Activated CD4-positive, alpha-beta T cell treated with anti-CD3 and anti-CD28 coated beads, Interleukin-2, amount 50 U/mL, for 48 hours (primary cell): Measurements from ENCODE around the gene HS6ST2.
"Not testable (repeated sequence)": the region's sequence is repeated elsewhere in the genome, so short reads cannot be mapped to it uniquely, and the experiment has no call there.

Experiments
- DNase-seq, 2 experiments: peaks; one replicate each; pipeline ENCODE4 v3.0.0-alpha.2; 2020

Gene HS6ST2

GRCh38 chrX:132940727-132941327 lies 17.6 kb downstream of the HS6ST2 start:
- DNase-seq = no peak

- no peak for DNase-seq
Observed at GRCh38 chrX:132933170-132933569, 25.3 kb downstream of the HS6ST2 start.

GRCh38 chrX:132924426-132924825 lies 34.0 kb downstream of the HS6ST2 start:
- no peak for DNase-seq

- no peak for DNase-seq
Observed at GRCh38 chrX:132918523-132918922, 39.9 kb downstream of the HS6ST2 start.

GRCh38 chrX:132916349-132916748 lies 42.1 kb downstream of the HS6ST2 start:
- DNase-seq = no peak

- no peak for DNase-seq
Observed at GRCh38 chrX:132909643-132910042, 48.8 kb downstream of the HS6ST2 start.

GRCh38 chrX:132908891-132909290 lies 49.5 kb downstream of the HS6ST2 start:
- no peak for DNase-seq

GRCh38 chrX:132900633-132901293 lies 57.7 kb downstream of the HS6ST2 start:
- no peak for DNase-seq

- no peak for DNase-seq
Observed at GRCh38 chrX:132887569-132887968, 70.9 kb downstream of the HS6ST2 start.

GRCh38 chrX:132883358-132883915 lies 75.0 kb downstream of the HS6ST2 start:
- DNase-seq = no peak

GRCh38 chrX:132880753-132881152 lies 77.7 kb downstream of the HS6ST2 start:
- DNase-seq = not testable (repeated sequence)

GRCh38 chrX:132877954-132878536 lies 80.4 kb downstream of the HS6ST2 start:
- DNase-seq = no peak

- DNase-seq = no peak
Observed at GRCh38 chrX:132876523-132877338, 81.7 kb downstream of the HS6ST2 start.

- no peak for DNase-seq
Observed at GRCh38 chrX:132875650-132876522, 82.5 kb downstream of the HS6ST2 start.

- DNase-seq = no peak
Observed at GRCh38 chrX:132862562-132862961, 95.9 kb downstream of the HS6ST2 start.

GRCh38 chrX:132861076-132861475 lies 97.4 kb downstream of the HS6ST2 start:
- no peak for DNase-seq

- no peak for DNase-seq
Observed at GRCh38 chrX:132860200-132860599, 98.2 kb downstream of the HS6ST2 start.

- DNase-seq = no peak
Observed at GRCh38 chrX:132858018-132858417, 100.4 kb downstream of the HS6ST2 start.

- DNase-seq = no peak
Observed at GRCh38 chrX:132855780-132856341, 102.6 kb downstream of the HS6ST2 start.

- DNase-seq = no peak
Observed at GRCh38 chrX:132853040-132853439, 105.4 kb downstream of the HS6ST2 start.

- DNase-seq = no peak
Observed at GRCh38 chrX:132848296-132848970, 110.0 kb downstream of the HS6ST2 start.
